Measurements from ENCODE around the gene SFMBT1.

The SFMBT1 gene

DNA sequence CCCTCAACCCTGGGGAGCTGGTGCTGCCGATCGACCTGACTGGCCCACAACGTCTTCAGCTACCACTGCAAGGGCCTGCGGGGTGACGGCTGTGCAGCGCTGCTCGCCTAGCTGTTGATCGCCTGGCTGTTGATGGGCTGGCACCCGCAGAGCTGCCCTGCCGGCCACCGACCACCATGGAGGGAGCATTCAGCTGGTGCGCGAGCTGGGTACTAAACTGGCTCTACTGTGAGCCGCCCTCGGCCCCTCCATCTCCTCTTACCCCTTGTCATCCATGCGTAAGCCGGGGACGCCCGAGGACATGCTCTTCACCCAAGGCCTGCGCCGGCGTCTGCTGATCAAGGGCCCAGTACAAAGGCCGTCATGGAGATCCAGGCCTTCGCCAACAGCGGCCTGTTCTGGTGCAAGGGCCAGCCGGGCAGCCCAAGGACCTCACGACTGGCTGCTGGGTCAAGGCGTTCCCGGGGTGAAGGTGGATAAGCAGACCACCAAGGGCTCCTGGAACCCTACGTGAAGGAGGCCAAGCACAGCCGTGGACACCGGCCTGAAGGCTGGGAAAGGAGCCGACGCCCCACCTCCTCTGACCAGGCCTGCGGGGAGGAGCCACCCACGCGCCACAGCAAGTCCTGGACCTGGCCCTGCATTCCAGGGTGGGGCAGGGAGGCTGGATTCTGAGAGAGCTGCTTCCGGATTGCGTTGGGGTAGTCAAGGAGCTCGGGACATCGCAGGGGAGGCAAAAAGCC is 46.9 kb downstream of the SFMBT1 start:
- DNase-seq (ENCODE audit: low read depth in 3 of 3): no peak

DNA sequence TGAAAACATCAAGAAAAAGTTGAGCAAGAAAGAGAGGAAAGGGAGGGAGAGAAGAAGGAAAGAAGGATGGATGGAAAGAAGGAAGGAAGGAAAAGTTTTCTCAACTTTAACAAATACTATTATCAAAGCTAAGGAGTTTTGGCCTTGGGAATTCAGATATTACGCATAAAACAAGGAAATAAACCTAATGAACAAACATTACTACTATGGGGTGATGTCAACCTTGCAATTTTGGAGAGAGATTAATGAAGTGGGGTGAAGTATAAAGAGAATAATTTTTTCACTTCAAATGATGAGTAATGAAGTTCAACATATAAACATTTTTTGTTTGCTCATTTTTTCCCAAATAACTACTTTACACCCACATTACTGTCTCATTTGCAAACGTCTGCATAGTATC is 55.2 kb downstream of the SFMBT1 start:
- no peak for DNase-seq (ENCODE audit: low read depth in 3 of 3)

DNA sequence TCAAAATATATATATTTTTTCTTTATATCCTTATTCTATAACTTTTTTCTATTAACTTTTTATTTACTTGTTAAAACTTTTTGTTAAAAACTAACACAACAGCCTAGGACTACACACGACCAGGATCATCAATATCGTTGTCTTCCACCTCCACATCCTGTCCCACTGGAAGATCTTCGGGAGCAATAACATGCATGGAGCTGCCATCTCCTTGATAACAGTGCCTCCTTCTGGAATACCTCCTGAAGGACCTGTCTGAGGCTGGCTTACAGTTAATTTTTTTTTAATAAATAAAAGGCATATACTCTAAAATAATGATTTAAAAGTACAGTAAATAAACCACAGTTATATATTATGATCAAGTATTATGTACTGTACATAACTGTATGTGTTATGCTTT is 58.9 kb downstream of the SFMBT1 start:
- no peak for DNase-seq (ENCODE audit: low read depth in 3 of 3)

DNA sequence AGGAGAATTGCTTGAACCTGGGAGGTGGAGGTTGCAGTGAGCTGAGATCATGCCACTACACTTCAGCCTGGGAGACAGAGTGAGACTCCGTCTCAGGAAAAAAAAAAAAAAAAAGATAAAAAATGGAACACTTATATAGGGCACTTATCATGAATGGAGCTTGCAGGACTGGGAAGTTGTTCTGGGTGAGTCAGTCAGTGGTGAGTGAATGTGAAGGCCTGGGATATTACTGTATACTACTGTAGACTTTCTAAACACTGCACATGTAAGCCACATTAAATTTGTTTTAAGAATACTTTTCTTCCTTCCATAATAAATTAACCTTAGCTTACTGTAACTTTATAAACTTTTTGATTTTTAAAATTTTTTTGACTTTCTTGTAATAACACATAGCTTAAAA is 59.8 kb downstream of the SFMBT1 start:
- DNase-seq (ENCODE audit: low read depth in 3 of 3): no peak

DNA sequence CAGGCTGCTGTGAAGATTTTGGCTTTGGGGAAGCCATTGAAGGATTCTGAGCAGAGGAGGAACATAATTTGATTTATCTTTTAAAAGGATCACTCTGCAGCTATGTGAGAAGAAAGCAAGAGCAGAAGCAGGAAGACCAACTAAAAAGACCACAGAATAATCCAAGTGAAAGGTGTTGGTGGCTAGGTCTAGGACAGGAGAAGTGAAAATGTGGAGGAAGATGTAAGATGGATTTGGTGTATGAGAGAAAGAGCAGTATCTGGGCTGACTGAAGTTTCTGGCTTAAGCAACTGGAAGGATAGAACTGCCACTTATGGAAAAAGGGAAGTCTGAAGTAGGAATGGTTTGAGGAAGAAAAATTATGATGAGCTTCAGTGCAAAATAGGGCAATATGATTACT is 62.0 kb downstream of the SFMBT1 start:
- DNase-seq (ENCODE audit: low read depth in 3 of 3): no peak

DNA sequence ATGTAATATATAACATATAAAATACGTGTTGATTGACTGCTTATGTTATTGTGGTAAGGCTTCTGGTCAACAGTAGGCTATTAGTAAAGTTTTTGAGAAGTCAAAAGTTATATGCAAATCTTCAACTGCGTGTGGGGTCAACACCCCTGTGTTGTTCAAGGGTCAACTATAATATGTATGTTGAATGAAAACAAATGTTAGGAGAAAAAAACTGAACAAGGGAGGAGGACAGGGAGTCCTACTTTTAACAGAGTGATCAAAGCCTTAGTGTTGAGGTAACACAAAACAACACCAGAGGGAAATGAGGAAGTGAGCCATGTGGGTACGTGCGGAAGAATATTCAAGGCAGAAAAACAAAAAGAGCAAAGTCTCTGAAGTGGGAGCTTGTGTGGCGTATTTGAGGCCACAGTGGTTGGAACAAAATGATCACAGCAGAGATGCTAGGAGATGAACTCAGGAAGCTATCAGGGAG is 62.5 kb downstream of the SFMBT1 start:
- DNase-seq (ENCODE audit: low read depth in 3 of 3): peak in 2 of 3 experiments; percentile 21 to 28

DNA sequence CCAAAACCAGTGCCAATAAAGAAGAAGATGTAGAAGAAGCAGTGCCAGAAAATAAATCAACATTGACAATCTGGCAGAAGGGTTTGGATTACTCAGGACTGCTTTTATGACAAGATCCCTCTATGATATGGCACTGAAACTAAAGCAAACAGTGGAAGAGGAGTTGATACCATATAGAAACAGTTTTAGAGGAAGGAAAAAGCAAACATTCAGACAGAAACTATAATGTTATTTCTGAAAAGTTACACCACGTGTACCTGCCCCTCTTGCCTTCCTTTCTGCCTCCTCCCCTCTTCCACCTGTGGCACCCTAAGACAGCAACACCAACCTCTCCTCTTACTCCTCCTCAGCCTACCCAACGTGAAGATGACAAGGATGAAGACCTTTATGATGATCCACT is 63.0 kb downstream of the SFMBT1 start:
- DNase-seq (ENCODE audit: low read depth in 3 of 3): no peak

DNA sequence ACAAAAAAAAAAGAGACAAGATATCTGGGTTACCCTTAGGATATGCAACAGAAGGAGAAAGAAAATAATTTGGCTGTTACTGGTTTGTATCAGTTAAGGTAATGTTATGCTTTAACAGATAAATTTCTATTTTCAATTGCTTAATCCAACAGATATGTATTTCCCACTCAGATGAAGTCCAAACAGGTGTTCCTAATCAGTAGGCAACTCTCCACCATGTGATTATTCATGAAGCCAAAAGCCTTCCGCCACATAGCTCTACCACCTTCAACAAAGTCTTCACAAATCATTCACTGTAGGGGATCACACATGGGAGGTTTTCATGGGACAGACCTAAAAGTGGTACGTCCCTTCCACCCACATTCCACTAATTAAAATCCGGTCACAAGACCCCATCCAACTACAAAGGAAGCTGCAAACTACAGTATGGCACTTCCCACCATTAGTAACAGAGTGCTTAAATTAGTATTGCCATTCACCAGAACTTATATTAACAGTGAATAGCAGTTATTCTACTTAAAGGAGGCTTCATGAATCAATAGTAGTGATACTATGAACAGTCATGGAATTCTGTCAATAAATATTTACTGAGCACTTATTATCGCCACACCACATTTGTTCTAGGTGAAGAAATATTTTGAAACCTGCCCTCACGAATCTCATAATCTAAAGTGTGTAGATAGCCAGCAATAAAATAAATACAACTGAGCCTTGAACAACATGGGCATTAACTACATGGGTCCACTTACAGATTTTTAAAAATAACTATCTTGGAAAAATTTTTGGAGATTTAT is 66.5 kb downstream of the SFMBT1 start:
- no peak for DNase-seq (ENCODE audit: low read depth in 3 of 3)

DNA sequence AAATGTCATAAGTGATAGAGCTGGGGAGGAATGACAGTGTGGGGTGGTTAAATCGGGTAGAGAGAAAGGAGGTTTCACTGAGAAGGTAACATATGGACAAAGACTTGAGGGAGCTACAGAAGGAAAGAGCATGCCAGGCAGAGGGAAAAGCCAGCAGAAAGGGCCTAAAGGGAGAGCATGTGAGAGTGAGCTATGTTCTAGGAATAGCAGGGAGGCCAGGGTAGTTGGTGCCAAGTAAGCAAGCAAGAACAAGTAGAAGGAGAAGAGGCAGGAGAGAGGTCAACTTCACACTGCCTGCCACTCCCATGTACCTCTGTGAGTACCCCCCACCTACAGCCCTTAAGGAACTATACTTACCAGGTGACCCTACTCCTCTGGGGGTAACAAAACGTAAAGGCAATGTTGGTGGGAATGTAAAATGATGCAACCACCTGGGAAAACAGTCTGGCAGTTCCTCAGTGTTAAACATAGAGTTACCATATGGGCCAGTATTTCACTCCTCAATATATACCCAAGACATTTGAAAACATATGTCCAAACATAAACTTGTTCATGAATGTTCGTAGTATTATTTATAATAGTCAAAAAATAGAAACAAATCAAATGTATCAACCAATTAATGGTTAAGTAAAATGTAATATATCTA is 67.6 kb downstream of the SFMBT1 start:
- no peak for DNase-seq (ENCODE audit: low read depth in 3 of 3)

DNA sequence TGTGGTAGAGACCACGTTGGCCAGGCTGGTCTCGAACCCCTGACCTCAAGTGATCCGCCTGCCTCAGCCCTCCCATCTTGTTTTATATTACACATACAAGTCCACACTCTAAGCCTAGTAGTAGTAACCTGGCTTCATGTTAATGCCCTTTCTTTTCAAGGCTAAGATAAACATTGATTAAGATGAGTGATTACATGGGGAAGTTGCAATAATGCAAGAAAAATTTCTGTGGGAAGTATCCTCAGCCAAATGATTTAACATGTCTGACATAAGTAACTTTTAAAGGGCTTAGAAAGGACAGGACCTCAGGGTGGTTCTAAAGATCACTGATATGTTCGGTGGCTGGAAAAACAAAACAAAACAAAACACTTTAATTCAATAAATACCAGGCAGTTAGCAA is 72.1 kb downstream of the SFMBT1 start:
- no peak for DNase-seq (ENCODE audit: low read depth in 3 of 3)

DNA sequence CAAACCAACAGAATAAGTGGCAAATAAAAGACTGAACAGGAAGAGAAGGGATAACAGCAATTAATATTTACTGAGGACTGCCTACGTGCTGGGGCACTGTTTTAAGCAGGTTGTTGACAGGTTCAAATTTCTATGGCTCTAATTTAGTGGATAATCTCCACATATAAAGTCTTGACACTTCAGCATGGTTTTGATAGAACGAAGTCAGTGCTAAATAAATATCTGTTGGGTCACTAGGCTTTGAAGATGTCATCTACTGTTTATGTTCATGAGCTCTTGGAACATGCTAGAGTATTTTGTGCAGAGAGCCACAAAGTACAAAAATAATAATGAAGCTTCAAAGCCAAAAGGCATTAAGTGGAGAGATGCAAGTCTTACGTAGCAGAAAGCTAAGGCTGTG is 74.0 kb downstream of the SFMBT1 start:
- no peak for DNase-seq (ENCODE audit: low read depth in 3 of 3)

DNA sequence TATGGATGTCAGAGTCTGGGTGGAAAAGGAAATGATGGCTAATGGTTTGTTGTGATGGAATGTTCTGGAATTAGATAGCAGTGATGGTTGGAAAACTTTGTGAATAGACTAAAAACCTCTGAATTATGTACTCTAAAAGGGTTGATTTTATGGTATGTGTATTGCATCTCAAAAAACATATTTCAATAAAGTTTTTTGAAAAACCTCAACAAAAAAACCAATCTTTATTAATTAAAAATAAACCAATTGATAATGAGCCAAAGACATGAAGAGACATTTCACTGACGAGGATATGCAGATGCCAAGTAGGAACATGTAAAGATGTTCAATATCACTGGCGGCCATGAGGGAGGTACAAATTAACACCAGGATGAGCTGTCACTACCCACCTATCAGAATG is 78.5 kb downstream of the SFMBT1 start:
- no peak for DNase-seq (ENCODE audit: low read depth in 3 of 3)

DNA sequence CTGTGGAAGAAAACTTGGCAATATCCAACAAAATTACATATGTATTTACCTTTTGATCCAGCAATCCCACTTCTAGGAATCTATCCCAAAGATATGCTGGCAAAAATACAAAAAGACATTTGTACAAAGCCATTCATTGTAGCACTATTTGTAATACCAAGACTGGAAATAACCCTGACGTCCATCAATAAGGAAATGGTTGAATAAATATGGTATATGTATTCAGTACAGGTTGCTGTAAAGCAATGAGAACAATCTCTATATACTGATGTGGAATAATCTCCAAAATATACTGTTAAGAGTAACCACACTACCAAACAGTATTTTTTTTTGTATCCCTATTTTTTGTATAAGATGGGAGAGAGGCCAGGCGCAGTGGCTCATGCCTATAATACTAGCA is 83.7 kb downstream of the SFMBT1 start:
- DNase-seq (ENCODE audit: low read depth in 3 of 3): no peak

DNA sequence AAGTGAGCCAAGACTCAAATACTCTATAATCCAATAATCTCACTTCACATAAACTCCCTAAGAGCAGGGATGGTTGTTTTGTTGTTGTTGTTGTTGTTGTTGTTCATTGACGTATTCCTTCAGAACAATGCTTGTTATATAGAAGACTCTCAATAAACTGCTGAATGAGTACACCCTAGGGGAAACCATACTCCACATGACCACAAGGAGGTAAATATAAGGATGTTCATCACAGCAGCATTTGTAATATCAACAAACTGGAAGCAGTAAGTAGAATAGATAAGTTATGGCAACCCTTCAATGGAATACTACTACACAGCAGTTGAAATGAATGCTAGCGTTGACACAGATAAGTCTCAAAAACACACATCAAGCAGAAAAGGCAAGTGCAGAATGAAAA is 86.1 kb downstream of the SFMBT1 start:
- DNase-seq (ENCODE audit: low read depth in 3 of 3): no peak

DNA sequence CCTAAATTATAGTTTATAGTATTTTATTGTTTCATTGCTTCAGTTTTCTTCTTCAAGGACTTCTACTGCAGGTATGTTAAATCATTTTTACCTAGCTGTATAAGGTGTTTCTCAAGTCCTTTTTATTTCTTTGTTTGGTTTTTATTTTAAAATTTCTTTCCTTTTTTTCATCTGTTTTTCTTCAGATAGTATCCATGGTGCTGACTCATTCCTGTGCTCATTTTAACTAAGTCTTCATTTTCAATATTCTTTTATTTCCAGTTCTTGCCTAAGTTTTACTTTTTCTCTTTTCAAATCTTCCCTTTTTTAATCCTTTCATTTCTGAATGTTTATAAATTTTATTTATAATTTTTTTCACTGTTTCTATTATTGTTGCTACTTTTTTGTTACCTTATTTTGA is 106.3 kb downstream of the SFMBT1 start:
- DNase-seq (ENCODE audit: low read depth in 3 of 3): no peak

DNA sequence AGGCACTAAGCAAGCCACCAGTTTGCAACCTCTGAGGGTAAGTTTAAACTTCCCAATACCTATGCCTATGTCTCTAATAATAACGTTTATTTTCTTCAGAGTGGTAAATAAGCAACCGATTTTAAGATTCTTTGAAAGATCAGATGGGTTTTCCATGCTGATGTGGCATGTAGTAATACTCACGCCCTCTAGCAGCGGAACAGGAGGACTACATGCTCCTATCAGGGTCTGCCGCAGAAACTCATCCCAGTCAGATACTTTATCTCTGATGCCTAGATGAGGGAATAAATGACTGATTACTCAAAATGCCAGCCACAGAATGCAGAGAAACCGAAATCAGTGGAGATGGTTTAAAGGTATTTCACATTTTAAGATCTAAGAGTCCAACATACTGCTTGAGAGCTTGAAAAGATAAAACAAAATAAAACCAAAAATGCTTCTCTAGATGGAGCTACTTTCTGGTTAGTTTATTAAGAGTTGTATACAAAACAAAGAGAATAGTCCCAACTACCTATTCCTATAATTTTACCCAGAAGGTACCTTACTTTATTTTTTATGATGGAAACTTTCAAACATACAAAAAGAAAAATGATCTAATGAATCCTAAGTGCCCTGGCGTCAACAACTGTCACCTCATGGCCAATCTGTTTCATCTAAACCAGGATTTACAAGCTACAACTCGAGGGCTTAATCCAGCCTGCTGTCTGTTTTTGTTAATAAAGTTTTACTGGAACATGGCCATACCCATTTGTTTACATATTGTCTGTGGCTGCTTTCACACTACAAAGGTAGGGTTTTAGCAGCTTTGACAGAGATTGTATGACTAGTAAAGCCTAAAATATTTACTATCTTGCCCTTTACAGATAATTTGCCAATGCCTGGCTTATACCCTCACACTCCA is 111.0 kb downstream of the SFMBT1 start:
- DNase-seq (ENCODE audit: low read depth in 3 of 3): peak in 2 of 3 experiments; percentile 26 to 27

DNA sequence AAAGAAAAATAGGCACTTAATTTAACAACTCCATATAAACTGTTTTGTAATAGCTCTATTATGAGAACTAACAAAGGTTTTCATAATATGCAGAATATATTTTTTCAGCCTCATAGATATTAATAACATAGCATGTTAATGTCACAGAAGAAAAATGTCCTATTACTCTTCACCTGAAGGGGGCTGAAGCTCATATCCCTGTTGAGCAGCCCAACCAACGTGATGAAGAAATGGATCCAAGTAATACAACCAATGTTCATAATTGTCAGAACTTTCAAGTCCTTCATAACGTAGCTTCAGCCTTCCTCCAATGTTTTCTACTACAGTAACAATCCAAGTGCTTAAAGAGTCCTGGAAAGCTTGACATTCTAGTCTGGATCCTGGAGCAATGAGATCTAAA is 114.0 kb downstream of the SFMBT1 start:
- no peak for DNase-seq (ENCODE audit: low read depth in 3 of 3)

DNA sequence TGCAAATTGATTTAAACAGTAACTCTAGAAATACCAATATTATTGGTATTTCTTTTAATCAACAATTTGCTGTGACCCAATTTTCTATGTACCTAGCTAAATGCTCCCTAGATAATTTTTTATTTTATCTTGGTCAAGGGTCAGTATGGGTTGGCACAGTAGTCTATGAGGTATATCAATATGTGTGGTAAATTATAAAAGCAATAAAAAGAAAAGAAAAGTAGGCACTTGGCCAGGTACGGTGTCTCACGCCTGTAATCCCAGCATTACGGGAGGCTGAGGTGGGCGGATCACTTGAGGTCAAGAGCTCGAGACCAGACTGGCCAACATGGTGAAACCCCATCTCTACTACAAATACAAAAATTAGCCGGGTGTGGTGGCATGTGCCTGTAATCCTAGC is 114.5 kb downstream of the SFMBT1 start:
- no peak for DNase-seq (ENCODE audit: low read depth in 3 of 3)

DNA sequence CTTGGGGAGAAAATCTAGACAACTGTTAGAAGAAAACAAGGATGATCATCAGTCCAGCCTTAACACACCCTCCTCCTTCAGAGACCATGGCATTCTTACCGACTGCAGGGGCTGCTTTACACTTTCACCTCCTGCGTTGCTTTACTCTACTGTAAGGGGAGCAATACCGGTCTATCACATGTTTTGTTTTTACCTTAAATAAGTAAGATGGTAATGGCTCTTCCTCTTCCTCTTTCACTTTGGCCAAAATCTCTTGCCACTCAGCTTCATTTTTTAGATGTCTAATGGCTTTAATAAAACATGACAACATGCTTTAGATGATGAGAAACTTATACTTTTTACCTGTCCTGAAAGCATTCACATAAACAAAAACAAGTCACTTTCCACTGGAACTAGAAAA is 115.1 kb downstream of the SFMBT1 start:
- no peak for DNase-seq (ENCODE audit: low read depth in 3 of 3)

DNA sequence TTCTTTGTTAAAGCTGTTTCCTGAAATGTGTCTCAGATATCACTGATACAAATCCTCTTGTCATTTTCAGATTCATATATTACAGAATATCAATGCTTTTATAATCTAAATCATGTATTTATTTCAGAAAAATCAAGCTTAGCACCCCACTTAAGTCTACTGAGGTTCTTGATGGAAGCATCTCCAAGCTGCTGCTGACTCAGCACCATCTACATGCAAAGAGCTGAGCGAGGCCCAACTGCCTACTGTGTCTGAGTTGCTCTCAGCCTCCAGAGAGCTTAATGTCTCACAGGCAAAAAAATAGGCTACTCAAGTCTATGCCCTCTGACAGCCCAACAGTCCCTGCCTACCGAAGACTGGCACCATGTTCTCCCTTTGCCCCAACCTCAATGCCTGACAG is 119.3 kb downstream of the SFMBT1 start:
- no peak for DNase-seq (ENCODE audit: low read depth in 3 of 3)

DNA sequence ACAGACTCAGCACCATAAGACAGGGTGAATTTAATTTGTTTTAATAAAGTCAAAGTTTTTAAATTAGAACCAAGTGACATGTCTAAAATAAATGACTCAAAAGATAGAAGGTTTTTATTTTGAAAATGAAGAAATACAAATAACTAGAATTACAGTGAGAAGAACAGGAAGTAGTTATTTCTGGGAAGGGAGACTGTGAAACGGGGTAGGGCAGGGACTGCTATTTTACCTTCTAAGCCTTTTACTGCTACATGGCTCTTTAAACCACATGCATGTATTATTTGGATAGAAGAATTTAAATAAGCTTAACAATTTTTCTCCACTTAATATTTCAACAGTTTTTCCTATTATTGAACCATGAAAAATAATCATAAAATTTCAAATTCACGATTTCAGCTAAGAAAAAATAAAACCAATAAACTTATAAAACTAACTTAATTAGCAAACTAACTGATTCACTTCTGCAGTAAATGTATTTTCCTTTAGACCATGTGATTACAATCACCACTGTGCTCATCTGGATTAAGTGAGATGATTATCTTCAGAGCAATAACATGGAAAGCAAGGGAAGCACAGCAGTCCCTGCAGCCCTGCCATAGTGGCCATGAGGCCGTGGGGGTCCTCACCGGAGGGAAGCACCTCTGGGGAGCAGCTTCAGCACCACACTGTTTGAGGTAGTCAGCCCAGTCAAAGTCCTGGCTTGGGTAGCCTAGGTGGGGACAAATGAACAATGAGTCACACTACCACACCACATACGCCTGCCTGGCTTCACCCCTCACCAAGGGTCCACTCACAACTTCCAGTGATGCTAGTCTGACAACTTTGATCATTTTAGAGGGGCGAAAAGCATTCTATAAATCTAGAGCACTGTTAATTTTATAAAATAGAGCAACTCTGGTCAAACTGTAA is 120.2 kb downstream of the SFMBT1 start:
- no peak for DNase-seq (ENCODE audit: low read depth in 3 of 3)

Data from stimulated activated CD4-positive, alpha-beta T cell treated with anti-CD3 and anti-CD28 coated beads, TNF-alpha, amount 100 ng/mL, for 4 hours (primary cell).